ENCODE measurements around the gene ID4. TPM values are rescaled to one million over a fixed set of nuclear protein-coding genes. Genes with fewer than 3 reads are reported as not detected.

ID4 gene
- total and polyA plus RNA-seq, 2 donors (not counting 3 experiments of a cell fraction or from before 2014, with no cell fraction given) = not detected

DNA sequence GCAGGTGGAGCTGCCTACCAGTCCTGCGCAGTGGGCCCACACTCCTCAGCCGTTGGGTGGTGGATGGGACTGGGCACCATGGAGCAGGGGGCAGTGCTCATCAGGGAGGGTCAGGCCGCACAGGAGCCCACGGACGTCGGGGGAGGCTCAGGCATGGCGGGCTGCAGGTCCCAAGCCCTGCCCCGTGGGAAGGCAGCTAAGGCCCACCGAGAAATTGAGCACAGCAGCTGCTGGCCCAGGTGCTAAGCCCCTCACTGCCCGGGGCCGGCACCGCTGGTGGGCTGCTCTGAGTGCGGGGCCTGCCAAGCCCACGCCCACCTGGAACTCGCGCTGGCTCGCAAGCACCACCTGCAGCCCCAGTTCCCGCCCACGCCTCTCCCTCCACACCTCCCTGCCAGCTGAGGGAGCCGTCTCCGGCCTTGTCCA is 30.2 kb upstream of the ID4 start:
- dilution Hi-C loops (cut with MboI; ENCODE audit: extremely low pct_ligation_motif_present, low sequenced_read_pairs) = no loop called here

More for the DNA sequence above, 30.2 kb upstream of the ID4 start:
- no peak overlapping the region for H3K4me3 ChIP-seq (replicated peaks in 1 of 3; ENCODE audit: insufficient read depth in 1 of 3, low read depth in 1 of 3, low read length in 3 of 3)
- ChIA-PET CTCF (no interaction called here), POLR2A (no interaction called here)
- H2AFZ ChIP-seq (ENCODE audit: low read depth, low read length) = no peak overlapping the region
- H4K20me1 ChIP-seq (replicated peaks; ENCODE audit: control insufficient read depth, extremely low read depth, insufficient read depth, low read length) = no peaks in the 10 kb centered on the region
- no peak overlapping the region for H3K27ac ChIP-seq (ENCODE audit: insufficient read depth, low read depth, low read length)
- H3K9ac ChIP-seq (replicated peaks; ENCODE audit: extremely low read depth, insufficient read depth, low read length) = no peak overlapping the region
- BruUV-seq (replicated peaks) = no TSS peak
- no peaks in the 10 kb centered on the region for H3K36me3 ChIP-seq (ENCODE audit: control insufficient read depth in 2 of 2, extremely low read depth in 1 of 2, insufficient read depth in 2 of 2, low read length in 2 of 2)
- intact Hi-C loops (cut with micrococcal nuclease) = no loop called here
- DNase-seq (ENCODE audit: low read depth, low spot score) (no peak), FAIRE-seq (no peak)
- H3K27me3 ChIP-seq (ENCODE audit: control insufficient read depth in 2 of 2, insufficient read depth in 2 of 2, low read length in 2 of 2) = peaks cover 0 to 5% of the 10 kb centered on the region in 2 experiments
- H3K79me2 ChIP-seq (ENCODE audit: control insufficient read depth, insufficient read depth, low read length) = no peaks in the 10 kb centered on the region
- H3K4me2 ChIP-seq (ENCODE audit: insufficient read depth, low read length) = no peak overlapping the region
- H3K4me1 ChIP-seq (ENCODE audit: control insufficient read depth, extremely low read depth, insufficient read depth, low read length) = peaks cover 6% of the 10 kb centered on the region
- TF ChIP-seq FOS (IDR thresholded peaks at IDR 0.05; ENCODE audit: borderline replicate concordance, insufficient read depth, low read length) (no peak), GATA2 (IDR thresholded peaks at IDR 0.05; ENCODE audit: insufficient read depth, insufficient read length, low read depth, low read length) (no peak), MYC (IDR thresholded peaks at IDR 0.05; ENCODE audit: low read depth, low read length) (no peak), POLR2A (IDR thresholded peaks at IDR 0.05; ENCODE audit: low read depth, low read length) (no peak), POLR2AphosphoS5 (IDR thresholded peaks at IDR 0.05; ENCODE audit: insufficient read depth, low read depth, low read length) (no peak), JUN (IDR thresholded peaks at IDR 0.05; ENCODE audit: borderline replicate concordance, insufficient read depth, insufficient read length, low read depth) (no peak), EZH2 (IDR thresholded peaks at IDR 0.05; ENCODE audit: borderline replicate concordance, low read depth, low read length, severe bottlenecking) (no peak)
- TF ChIP-seq, protein P1, sequence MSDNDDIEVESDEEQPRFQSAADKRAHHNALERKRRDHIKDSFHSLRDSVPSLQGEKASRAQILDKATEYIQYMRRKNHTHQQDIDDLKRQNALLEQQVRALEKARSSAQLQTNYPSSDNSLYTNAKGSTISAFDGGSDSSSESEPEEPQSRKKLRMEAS (IDR thresholded peaks at IDR 0.05; ENCODE audit: insufficient read depth, insufficient read length) = no peak
- TF ChIP-seq, protein P2, sequence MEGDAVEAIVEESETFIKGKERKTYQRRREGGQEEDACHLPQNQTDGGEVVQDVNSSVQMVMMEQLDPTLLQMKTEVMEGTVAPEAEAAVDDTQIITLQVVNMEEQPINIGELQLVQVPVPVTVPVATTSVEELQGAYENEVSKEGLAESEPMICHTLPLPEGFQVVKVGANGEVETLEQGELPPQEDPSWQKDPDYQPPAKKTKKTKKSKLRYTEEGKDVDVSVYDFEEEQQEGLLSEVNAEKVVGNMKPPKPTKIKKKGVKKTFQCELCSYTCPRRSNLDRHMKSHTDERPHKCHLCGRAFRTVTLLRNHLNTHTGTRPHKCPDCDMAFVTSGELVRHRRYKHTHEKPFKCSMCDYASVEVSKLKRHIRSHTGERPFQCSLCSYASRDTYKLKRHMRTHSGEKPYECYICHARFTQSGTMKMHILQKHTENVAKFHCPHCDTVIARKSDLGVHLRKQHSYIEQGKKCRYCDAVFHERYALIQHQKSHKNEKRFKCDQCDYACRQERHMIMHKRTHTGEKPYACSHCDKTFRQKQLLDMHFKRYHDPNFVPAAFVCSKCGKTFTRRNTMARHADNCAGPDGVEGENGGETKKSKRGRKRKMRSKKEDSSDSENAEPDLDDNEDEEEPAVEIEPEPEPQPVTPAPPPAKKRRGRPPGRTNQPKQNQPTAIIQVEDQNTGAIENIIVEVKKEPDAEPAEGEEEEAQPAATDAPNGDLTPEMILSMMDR (IDR thresholded peaks at IDR 0.05; ENCODE audit: extremely low read depth in 1 of 2, insufficient read depth in 1 of 2, low read depth in 1 of 2, low read length in 2 of 2) = no peak
- no peaks in the 10 kb centered on the region for H3K9me1 ChIP-seq (replicated peaks; ENCODE audit: control insufficient read depth, extremely low read depth, insufficient read depth, low read length)
- H3K9me3 ChIP-seq (replicated peaks; ENCODE audit: control insufficient read depth, insufficient read depth, low read length) = no peaks in the 10 kb centered on the region

All from endothelial cell of umbilical vein (primary cell).